ENCODE results near the gene SLC9B2. TPM values are rescaled to one million over a fixed set of nuclear protein-coding genes. Genes with fewer than 3 reads are reported as not detected.

Gene SLC9B2
- total RNA-seq, 1 experiment from 2014 or later = 28.0 TPM

DNA sequence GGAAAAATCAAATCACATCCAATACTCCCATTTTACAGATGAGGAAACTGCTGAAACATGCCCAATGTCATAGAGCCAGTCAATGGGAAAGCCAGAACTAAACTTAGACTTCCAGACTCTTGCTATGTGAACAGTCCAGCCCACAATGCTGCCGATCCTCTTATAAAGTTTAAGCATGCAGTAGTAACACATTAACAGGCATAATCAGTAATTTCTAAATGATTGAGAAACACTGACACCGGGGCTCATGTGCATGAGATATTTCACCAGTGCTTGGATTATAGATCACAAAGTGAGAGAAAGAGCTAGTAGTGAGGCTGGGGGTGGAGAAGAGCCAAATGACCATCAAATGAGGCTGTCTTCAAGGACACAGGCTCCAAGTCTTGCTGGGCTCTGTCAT is 20.6 kb upstream of the SLC9B2 start:
- ChIA-PET CTCF (no interaction called here), POLR2A (ENCODE audit: low non-redundant PET) (no interaction called here)
- no peak for DNase-seq (ENCODE audit: low spot score)
- Histone ChIP-seq H3K36me3 (ENCODE audit: insufficient read depth, low read length, poor library complexity, severe bottlenecking) (no peaks in the 10 kb centered on the region), H3K4me3 (ENCODE audit: low read depth, low read length, poor library complexity, severe bottlenecking) (no peak overlapping the region), H3K9me3 (ENCODE audit: low read depth, low read length, poor library complexity, severe bottlenecking) (no peaks in the 10 kb centered on the region), H3K27ac (ENCODE audit: low read depth, low read length, poor library complexity, severe bottlenecking) (no peak overlapping the region), H3K27me3 (replicated peaks; ENCODE audit: insufficient read depth, low read depth, low read length, poor library complexity) (no peaks in the 10 kb centered on the region), H3K4me1 (ENCODE audit: insufficient read depth, low read length, poor library complexity, severe bottlenecking) (peaks cover 6% of the 10 kb centered on the region)
- no TSS peak for BruUV-seq (replicated peaks)
- no peak for TF ChIP-seq EZH2 (IDR thresholded peaks at IDR 0.05; ENCODE audit: borderline replicate concordance, low read depth, low read length, poor library complexity, severe bottlenecking)
- TF ChIP-seq, protein P1, sequence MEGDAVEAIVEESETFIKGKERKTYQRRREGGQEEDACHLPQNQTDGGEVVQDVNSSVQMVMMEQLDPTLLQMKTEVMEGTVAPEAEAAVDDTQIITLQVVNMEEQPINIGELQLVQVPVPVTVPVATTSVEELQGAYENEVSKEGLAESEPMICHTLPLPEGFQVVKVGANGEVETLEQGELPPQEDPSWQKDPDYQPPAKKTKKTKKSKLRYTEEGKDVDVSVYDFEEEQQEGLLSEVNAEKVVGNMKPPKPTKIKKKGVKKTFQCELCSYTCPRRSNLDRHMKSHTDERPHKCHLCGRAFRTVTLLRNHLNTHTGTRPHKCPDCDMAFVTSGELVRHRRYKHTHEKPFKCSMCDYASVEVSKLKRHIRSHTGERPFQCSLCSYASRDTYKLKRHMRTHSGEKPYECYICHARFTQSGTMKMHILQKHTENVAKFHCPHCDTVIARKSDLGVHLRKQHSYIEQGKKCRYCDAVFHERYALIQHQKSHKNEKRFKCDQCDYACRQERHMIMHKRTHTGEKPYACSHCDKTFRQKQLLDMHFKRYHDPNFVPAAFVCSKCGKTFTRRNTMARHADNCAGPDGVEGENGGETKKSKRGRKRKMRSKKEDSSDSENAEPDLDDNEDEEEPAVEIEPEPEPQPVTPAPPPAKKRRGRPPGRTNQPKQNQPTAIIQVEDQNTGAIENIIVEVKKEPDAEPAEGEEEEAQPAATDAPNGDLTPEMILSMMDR (conservative IDR thresholded peaks at IDR 0.05; ENCODE audit: low read depth, low read length) = no peak
- intact Hi-C loops (cut with micrococcal nuclease; ENCODE audit: unreplicated experiment) = no loop called here

DNA sequence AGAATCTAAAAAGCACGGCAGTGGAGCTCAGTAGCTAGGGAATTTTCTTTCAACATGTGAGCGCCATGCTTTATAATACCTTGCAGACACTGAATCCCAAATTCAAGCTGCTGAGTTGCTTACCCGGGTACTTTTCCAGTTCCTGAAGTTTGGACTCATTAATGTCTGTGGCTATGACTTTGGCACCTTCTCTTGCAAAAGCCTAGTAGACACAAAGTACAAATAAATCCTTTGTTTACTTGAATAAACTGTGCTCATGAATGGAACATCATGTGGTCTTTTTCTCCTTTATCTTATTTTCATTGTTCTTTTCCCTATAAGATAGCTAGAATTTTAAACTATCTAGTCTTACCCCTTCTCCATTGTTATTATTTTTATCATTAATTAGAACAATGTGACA is 18.5 kb upstream of the SLC9B2 start:
- H3K27ac ChIP-seq (ENCODE audit: low read depth, low read length, poor library complexity, severe bottlenecking) = no peak overlapping the region
- no peak overlapping the region for H3K4me3 ChIP-seq (ENCODE audit: low read depth, low read length, poor library complexity, severe bottlenecking)
- DNase-seq (ENCODE audit: low spot score) = no peak
- TF ChIP-seq EZH2 (IDR thresholded peaks at IDR 0.05; ENCODE audit: borderline replicate concordance, low read depth, low read length, poor library complexity, severe bottlenecking) = no peak
- TF ChIP-seq, protein P1 (conservative IDR thresholded peaks at IDR 0.05; ENCODE audit: low read depth, low read length) = no peak
- ChIA-PET CTCF (no interaction called here), POLR2A (ENCODE audit: low non-redundant PET) (interaction anchor here (0.7 kb wide), 1 partner anchor 25 kb away, joined by 4 read pairs; no protein-coding TSS in a partner anchor)
- H3K4me1 ChIP-seq (ENCODE audit: insufficient read depth, low read length, poor library complexity, severe bottlenecking) = peaks cover 6% of the 10 kb centered on the region
- BruUV-seq (replicated peaks) = no TSS peak
- no peaks in the 10 kb centered on the region for H3K27me3 ChIP-seq (replicated peaks; ENCODE audit: insufficient read depth, low read depth, low read length, poor library complexity)
- H3K36me3 ChIP-seq (ENCODE audit: insufficient read depth, low read length, poor library complexity, severe bottlenecking) = no peaks in the 10 kb centered on the region
- intact Hi-C loops (cut with micrococcal nuclease; ENCODE audit: unreplicated experiment) = no loop called here
- no peaks in the 10 kb centered on the region for H3K9me3 ChIP-seq (ENCODE audit: low read depth, low read length, poor library complexity, severe bottlenecking)

DNA sequence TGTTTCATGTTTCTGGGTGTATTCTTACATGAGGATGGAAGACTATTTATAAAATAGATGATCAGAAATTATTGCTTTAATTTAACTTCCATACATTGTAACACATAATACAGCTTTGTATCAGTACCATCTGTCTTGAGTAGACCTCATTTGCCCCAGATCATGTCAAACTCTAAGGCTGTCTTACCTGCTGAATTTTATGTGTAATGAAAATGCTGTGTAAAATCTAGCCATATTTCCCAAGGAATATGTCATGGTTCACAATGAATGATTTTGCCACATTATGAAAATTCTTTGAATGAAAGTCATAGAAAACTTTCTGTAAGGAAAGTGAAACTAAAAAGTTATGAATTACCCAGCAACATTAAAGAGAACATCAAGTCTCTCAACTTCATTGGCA is 15.7 kb upstream of the SLC9B2 start:
- intact Hi-C loops (cut with micrococcal nuclease; ENCODE audit: unreplicated experiment) = loop anchor here (5.0 kb wide), 3 partner anchors 470 to 660 kb away; no protein-coding TSS in a partner anchor
- no TSS peak for BruUV-seq (replicated peaks)

More for the DNA sequence above, 15.7 kb upstream of the SLC9B2 start:
- TF ChIP-seq, protein P1 (conservative IDR thresholded peaks at IDR 0.05; ENCODE audit: low read depth, low read length) = no peak
- TF ChIP-seq EZH2 (IDR thresholded peaks at IDR 0.05; ENCODE audit: borderline replicate concordance, low read depth, low read length, poor library complexity, severe bottlenecking) = no peak
- H3K4me3 ChIP-seq (ENCODE audit: low read depth, low read length, poor library complexity, severe bottlenecking) = no peak overlapping the region
- H3K27me3 ChIP-seq (replicated peaks; ENCODE audit: insufficient read depth, low read depth, low read length, poor library complexity) = no peaks in the 10 kb centered on the region
- H3K4me1 ChIP-seq (ENCODE audit: insufficient read depth, low read length, poor library complexity, severe bottlenecking) = no peaks in the 10 kb centered on the region
- H3K27ac ChIP-seq (ENCODE audit: low read depth, low read length, poor library complexity, severe bottlenecking) = no peak overlapping the region
- POLR2A ChIA-PET (ENCODE audit: low non-redundant PET) = no interaction called here
- no peaks in the 10 kb centered on the region for H3K9me3 ChIP-seq (ENCODE audit: low read depth, low read length, poor library complexity, severe bottlenecking)
- no peak for DNase-seq (ENCODE audit: low spot score)
- no peaks in the 10 kb centered on the region for H3K36me3 ChIP-seq (ENCODE audit: insufficient read depth, low read length, poor library complexity, severe bottlenecking)
- CTCF ChIA-PET = no interaction called here
